MM.1S (cell line): ENCODE results near the gene TIMP2.

Source experiments
- CTCF ChIP-seq: fragments of 300-600 bp; sonication (generic); IDR thresholded peaks from 2 replicates; pipeline ENCODE4 v1.5.1; 2016; ENCODE audit warnings: antibody characterized with exemption, low read length, mixed read lengths
- EZH2 ChIP-seq: fragments of 300-600 bp; sonication (generic); optimal IDR thresholded peaks from 2 replicates; pipeline ENCODE3; 2017; ENCODE audit warnings: low read depth, mild to moderate bottlenecking, antibody characterized with exemption, low read length, mixed read lengths
- EZH2phosphoT487 ChIP-seq: fragments of 300-600 bp; sonication (generic); IDR thresholded peaks from 2 replicates; pipeline ENCODE4 v1.6.1; 2018; ENCODE audit warnings: antibody characterized with exemption, low read length

- no peak for TF ChIP-seq CTCF
- no peak for TF ChIP-seq EZH2
- TF ChIP-seq EZH2phosphoT487 = no peak
These were observed 38.2 kb downstream of the TIMP2 start for GRCh38 chr17:78886954-78887353.
